H1 (cell line): Measurements from ENCODE around the gene PDE8B. TPM values are rescaled to one million over a fixed set of nuclear protein-coding genes. Genes with fewer than 3 reads are reported as not detected.

Source experiments
- CTCF ChIA-PET: fragments of 300-600 bp; sonication (Branson Sonifier 250); formaldehyde crosslinking; loops from one replicate; lab custom pipeline; 2021; ENCODE audit not compliant: partially characterized antibody; lab: Charles Lee
- POLR2A ChIA-PET: fragments of 300-600 bp; sonication (Branson Sonifier 250); formaldehyde crosslinking; loops from one replicate; lab custom pipeline; 2021; ENCODE audit warnings: inconsistent platforms; ENCODE audit not compliant: partially characterized antibody; lab: Charles Lee
- DNase-seq, 2 experiments: peaks; one replicate each; pipeline versions ENCODE4 v3.0.0 to v3.0.0-alpha.2; 2010 to 2022; ENCODE audit warnings: low spot score in 2 of 2, low read depth in 1 of 2, mixed read lengths in 1 of 2
- FAIRE-seq: peaks from 2 replicates; lab custom pipeline; 2011; peaks lifted over from hg19 to GRCh38; lab: Jason Lieb, UNC
- H2AFZ ChIP-seq: 2 replicates; pipeline ENCODE4 v1.8.1; 2012; ENCODE audit warnings: low read length, inconsistent platforms
- H2AK5ac ChIP-seq: 2 replicates; pipeline ENCODE4 v1.6.1; 2013; ENCODE audit warnings: low read depth, low read length
- H2BK120ac ChIP-seq: replicated peaks from 2 replicates; pipeline ENCODE3; 2013; ENCODE audit warnings: low read depth, low read length, inconsistent platforms
- H2BK12ac ChIP-seq: 2 replicates; pipeline ENCODE4 v1.6.1; 2013; ENCODE audit warnings: low read depth, low read length
- H2BK15ac ChIP-seq: 2 replicates; pipeline ENCODE4 v1.6.1; 2013; ENCODE audit warnings: low read length
- H2BK20ac ChIP-seq: 2 replicates; pipeline ENCODE4 v1.6.1; 2013; ENCODE audit warnings: low read length
- H2BK5ac ChIP-seq: 2 replicates; pipeline ENCODE4 v1.6.1; 2013; ENCODE audit warnings: low read depth, low read length
- H3K14ac ChIP-seq: 2 replicates; pipeline ENCODE4 v1.6.1; 2013; ENCODE audit warnings: inconsistent platforms; ENCODE audit not compliant: insufficient read length
- H3K18ac ChIP-seq: 2 replicates; pipeline ENCODE4 v1.6.1; 2013; ENCODE audit warnings: low read length; ENCODE audit errors: extremely low read depth
- H3K23ac ChIP-seq: 2 replicates; pipeline ENCODE4 v1.6.1; 2013; ENCODE audit warnings: inconsistent platforms; ENCODE audit not compliant: insufficient read length
- H3K23me2 ChIP-seq: 2 replicates; pipeline ENCODE4 v1.6.1; 2013; ENCODE audit warnings: low read depth, low read length
- H3K27ac ChIP-seq: 2 replicates; pipeline ENCODE4 v1.6.1; 2011; ENCODE audit warnings: low read depth, low read length, inconsistent platforms
- H3K27me3 ChIP-seq, 4 experiments: replicated peaks in 1 of 4; 1 replicate in 1 of 4; 2 replicates in 3 of 4; pipeline versions ENCODE4 v1.6.1 to v1.8.1; 2011 to 2013; ENCODE audit warnings: low read length in 3 of 4, mild to moderate bottlenecking in 3 of 4, inconsistent platforms in 2 of 4, mixed read lengths in 2 of 4, moderate library complexity in 1 of 4; ENCODE audit not compliant: control insufficient read depth in 3 of 4, insufficient read depth in 3 of 4; ENCODE audit errors: extremely low read depth in 1 of 4
- H3K36me3 ChIP-seq, 4 experiments: 2 replicates each; pipeline versions ENCODE4 v1.6.1 to v1.8.1; 2011 to 2013; ENCODE audit warnings: mild to moderate bottlenecking in 4 of 4, low read length in 3 of 4, moderate library complexity in 2 of 4, control low read depth in 1 of 4, inconsistent platforms in 1 of 4; ENCODE audit not compliant: insufficient read depth in 4 of 4, control insufficient read depth in 2 of 4
- H3K4ac ChIP-seq: replicated peaks from 2 replicates; pipeline ENCODE3; 2013; ENCODE audit warnings: low read length, low read depth, mixed read lengths, inconsistent platforms; ENCODE audit not compliant: insufficient read length
- H3K4me1 ChIP-seq, 4 experiments: replicated peaks in 1 of 4; 1 replicate in 1 of 4; 2 replicates in 3 of 4; pipeline versions ENCODE4 v1.6.1 to v1.8.1; 2011 to 2013; ENCODE audit warnings: low read length in 3 of 4, inconsistent platforms in 2 of 4, mixed read lengths in 1 of 4; ENCODE audit not compliant: insufficient read depth in 4 of 4, control insufficient read depth in 3 of 4
- H3K4me2 ChIP-seq, 2 experiments: 2 replicates each; pipeline versions ENCODE4 v1.6.1 to v1.8.1; 2011 to 2013; ENCODE audit warnings: low read depth in 2 of 2, low read length in 2 of 2, control low read depth in 1 of 2, inconsistent platforms in 1 of 2, mild to moderate bottlenecking in 1 of 2; ENCODE audit not compliant: insufficient read depth in 1 of 2
- H3K4me3 ChIP-seq, 4 experiments: fragments of 200-600, 300-600 bp in 1 of 4; sonication (generic), shearing (Covaris generic), sonication (Bioruptor Twin) in 1 of 4; 2 replicates each; pipeline versions ENCODE4 v1.5.1 to v1.8.1; 2011 to 2016; ENCODE audit warnings: low read length in 4 of 4, low read depth in 3 of 4, control low read depth in 2 of 4, inconsistent platforms in 2 of 4, mild to moderate bottlenecking in 2 of 4, mixed read lengths in 1 of 4, moderate library complexity in 1 of 4; ENCODE audit not compliant: insufficient read depth in 2 of 4; ENCODE audit errors: extremely low read depth in 1 of 4
- H3K56ac ChIP-seq: replicated peaks from 2 replicates; pipeline ENCODE3; 2013; ENCODE audit warnings: low read depth, mild to moderate bottlenecking, mixed read lengths, low read length, inconsistent platforms; ENCODE audit not compliant: insufficient read length
- H3K79me1 ChIP-seq: 2 replicates; pipeline ENCODE4 v1.6.1; 2013; ENCODE audit warnings: low read depth, low read length, control low read depth
- H3K79me2 ChIP-seq, 2 experiments: 2 replicates each; pipeline versions ENCODE4 v1.6.1 to v1.8.1; 2012 to 2013; ENCODE audit warnings: low read length in 2 of 2, mild to moderate bottlenecking in 2 of 2, inconsistent platforms in 1 of 2; ENCODE audit not compliant: insufficient read depth in 2 of 2, control insufficient read depth in 1 of 2
- H3K9ac ChIP-seq, 4 experiments: replicated peaks in 1 of 4; 1 replicate in 1 of 4; 2 replicates in 3 of 4; pipeline versions ENCODE4 v1.6.1 to v1.8.1; 2011 to 2013; ENCODE audit warnings: low read depth in 3 of 4, low read length in 3 of 4, control low read depth in 2 of 4, mild to moderate bottlenecking in 2 of 4, moderate library complexity in 2 of 4, inconsistent platforms in 1 of 4; ENCODE audit errors: extremely low read depth in 1 of 4
- H3K9me3 ChIP-seq, 2 experiments: 2 replicates each; pipeline versions ENCODE4 v1.6.1 to v1.8.1; 2012 to 2013; ENCODE audit warnings: mild to moderate bottlenecking in 2 of 2, moderate library complexity in 2 of 2, control low read depth in 1 of 2, inconsistent platforms in 1 of 2, low read depth in 1 of 2, low read length in 1 of 2, mixed read lengths in 1 of 2; ENCODE audit not compliant: insufficient read depth in 2 of 2
- H4K20me1 ChIP-seq, 2 experiments: replicated peaks in 1 of 2; 2 replicates each; pipeline versions ENCODE3 to v1.8.1; 2011 to 2013; ENCODE audit warnings: inconsistent platforms in 2 of 2, low read length in 2 of 2, mild to moderate bottlenecking in 1 of 2; ENCODE audit not compliant: insufficient read depth in 2 of 2, control insufficient read depth in 1 of 2
- H4K5ac ChIP-seq: 2 replicates; pipeline ENCODE4 v1.6.1; 2013; ENCODE audit warnings: low read length, low read depth, mixed read lengths, inconsistent platforms; ENCODE audit not compliant: insufficient read length
- H4K8ac ChIP-seq: 2 replicates; pipeline ENCODE4 v1.8.0; 2013; ENCODE audit warnings: mild to moderate bottlenecking, moderate library complexity, low read length, inconsistent platforms; ENCODE audit not compliant: insufficient read depth; ENCODE audit errors: extremely low read depth
- H4K91ac ChIP-seq: replicated peaks from 2 replicates; pipeline ENCODE3; 2013; ENCODE audit warnings: low read length, mixed read lengths, inconsistent platforms; ENCODE audit not compliant: insufficient read length
- BRCA1 ChIP-seq: IDR thresholded peaks from 2 replicates; pipeline ENCODE4 v1.6.1; 2012; ENCODE audit warnings: low read depth, low read length, improper control_type of control experiment
- CBX8 ChIP-seq: fragments of 300-800, 300-1000 bp; sonication (generic); IDR thresholded peaks from 2 replicates; pipeline ENCODE4 v1.7.1; 2016; ENCODE audit warnings: low read depth, low read length, borderline replicate concordance
- CHD2 ChIP-seq: IDR thresholded peaks from 2 replicates; pipeline ENCODE4 v1.6.1; 2012; ENCODE audit warnings: low read length, improper control_type of control experiment
- GTF2F1 ChIP-seq: IDR thresholded peaks from 2 replicates; pipeline ENCODE4 v1.6.1; 2012; ENCODE audit warnings: low read depth, low read length, improper control_type of control experiment, borderline replicate concordance
- HDAC6 ChIP-seq: IDR thresholded peaks from one replicate; pipeline ENCODE4 v1.7.1; 2012; ENCODE audit warnings: low read depth, mild to moderate bottlenecking, inconsistent platforms, low read length, moderate library complexity
- JUND ChIP-seq: IDR thresholded peaks from 2 replicates; pipeline ENCODE4 v1.6.1; 2011; ENCODE audit warnings: mild to moderate bottlenecking, improper control_type of control experiment, low read length
- MAFK ChIP-seq: IDR thresholded peaks from 2 replicates; pipeline ENCODE4 v1.6.1; 2012; ENCODE audit warnings: low read depth, mild to moderate bottlenecking, improper control_type of control experiment, low read length
- POLR2AphosphoS5 ChIP-seq: IDR thresholded peaks from 2 replicates; pipeline ENCODE4 v1.6.1; 2011; ENCODE audit warnings: low read depth, low read length
- RNF2 ChIP-seq: fragments of 200-900, 300-1000 bp; sonication (generic); IDR thresholded peaks from 2 replicates; pipeline ENCODE4 v1.7.1; 2016; ENCODE audit warnings: borderline replicate concordance, low read depth, mild to moderate bottlenecking, antibody characterized with exemption, low read length; ENCODE audit not compliant: poor library complexity, severe bottlenecking; ENCODE audit errors: missing control alignments
- SIX5 ChIP-seq: IDR thresholded peaks from 2 replicates; pipeline ENCODE4 v1.6.1; 2011; ENCODE audit warnings: mild to moderate bottlenecking, low read depth, low read length
- SP2 ChIP-seq: IDR thresholded peaks from 2 replicates; pipeline ENCODE4 v1.6.1; 2012; ENCODE audit warnings: mild to moderate bottlenecking, low read length, inconsistent platforms
- SUZ12 ChIP-seq: fragments of 200-600 bp; sonication (generic); IDR thresholded peaks from 2 replicates; pipeline ENCODE4 v1.6.1; 2012; ENCODE audit warnings: mild to moderate bottlenecking, inconsistent platforms, low read length, moderate library complexity, mixed read lengths
- TAF1 ChIP-seq: IDR thresholded peaks from 2 replicates; pipeline ENCODE4 v1.6.1; 2011; ENCODE audit warnings: mild to moderate bottlenecking, low read depth, low read length
- WGBS, 2 experiments: shearing (Covaris generic) in 1 of 2; methylation state at CpG; one replicate each; pipeline versions ENCODE4 v1.1.6 to v1.1.7; 2013 to 2015; ENCODE audit warnings: low lambda C conversion rate in 2 of 2, mixed read lengths in 2 of 2, inconsistent platforms in 1 of 2, low coverage in 1 of 2, missing lambda C conversion rate in 1 of 2; ENCODE audit not compliant: insufficient replicate concordance in 2 of 2, insufficient coverage in 1 of 2, insufficient read length in 1 of 2; ENCODE audit errors: extremely low coverage in 1 of 2, missing lambda C conversion rate in 1 of 2; 5-methylcytosine and 5-hydroxymethylcytosine counted together
- polyA plus RNA-seq, 7 experiments: library from polyadenylated mRNA; depleted of rRNA in 3 of 7; stranded (reverse) in 5 of 7; unstranded in 2 of 7; fragments of >200 nt in 5 of 7; fragments of 200-250 nt in 2 of 7; gene quantifications; 1 replicate in 5 of 7; 2 replicates in 1 of 7; 4 replicates in 1 of 7; pipeline versions ENCODE4 v1.2.1 to v1.2.3, GENCODE V29; 2011 to 2013; ENCODE audit warnings: missing spikeins in 2 of 7, mixed read lengths in 2 of 7
- total RNA-seq: library from RNA; stranded (reverse); fragmentation: NEBNext Ultra II Directional; extraction: Animal tissue kit (Norgen Biotek cat#: 25700); gene quantifications from 2 replicates; pipeline ENCODE4 v1.2.1, GENCODE V29; 2021
- TF ChIP-seq, protein P1 (sequence below): IDR thresholded peaks from 2 replicates; pipeline ENCODE4 v1.6.1; 2011; ENCODE audit warnings: low read depth, mild to moderate bottlenecking, low read length; ENCODE audit not compliant: insufficient read depth

The PDE8B gene
- total and polyA plus RNA-seq, 2 of the 8 experiments (the other 6 are each of a cell fraction or from before 2014, with no cell fraction given), result 0.32 to 1.1 TPM

DNA sequence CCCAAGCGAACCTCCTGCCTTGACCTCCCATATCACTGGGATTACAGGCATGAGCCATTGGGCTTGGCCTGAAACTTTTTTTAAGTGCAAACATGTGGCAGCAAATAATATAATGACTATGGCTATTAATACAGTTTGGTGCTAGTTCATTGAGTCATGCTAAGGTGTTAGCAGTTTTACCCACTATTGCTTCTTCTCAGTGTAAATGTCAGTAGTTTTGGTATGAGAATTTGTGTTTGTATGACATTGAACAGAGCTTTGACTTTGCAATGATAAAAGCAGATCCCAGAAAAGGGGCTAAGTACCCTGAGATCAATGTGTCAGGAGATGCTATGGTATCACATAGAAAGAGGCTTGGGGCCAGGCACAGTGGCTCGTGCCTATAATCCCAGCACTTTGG is 214.4 kb downstream of the PDE8B start:
- Histone ChIP-seq H2AFZ (no peak overlapping the region), H4K91ac (no peak overlapping the region), H3K79me1 (no peaks in the 10 kb centered on the region), H2BK15ac (no peak overlapping the region), H3K4me1 (no peaks in the 10 kb centered on the region), H3K9me3 (no peaks in the 10 kb centered on the region), H3K27me3 (no peaks in the 10 kb centered on the region), H3K36me3 (peaks cover 0 to 2% (median 0%) of the 10 kb centered on the region in 4 experiments; a peak in 1 of 8 replicates), H3K18ac (no peak overlapping the region), H3K4me3 (no peak overlapping the region), H3K4me2 (no peak overlapping the region), H2BK120ac (no peak overlapping the region), H3K56ac (no peak overlapping the region), H3K4ac (no peak overlapping the region), H2BK5ac (no peak overlapping the region), H2AK5ac (no peak overlapping the region), H3K79me2 (no peaks in the 10 kb centered on the region), H2BK12ac (no peak overlapping the region), H4K8ac (no peak overlapping the region), H3K23ac (no peak overlapping the region), H2BK20ac (no peak overlapping the region), H3K14ac (no peak overlapping the region), H4K20me1 (no peaks in the 10 kb centered on the region), H4K5ac (no peak overlapping the region), H3K27ac (no peak overlapping the region), H3K9ac (no peak overlapping the region), H3K23me2 (no peaks in the 10 kb centered on the region)
- FAIRE-seq, result no peak
- ChIA-PET POLR2A (no interaction called here), CTCF (interaction anchor here (2.8 kb wide), 1 partner anchor 12 kb away, joined by 14 read pairs; no protein-coding TSS in a partner anchor)
- TF ChIP-seq BRCA1 (no peak), CBX8 (no peak), CHD2 (no peak), RNF2 (no peak), TAF1 (no peak), GTF2F1 (no peak), POLR2AphosphoS5 (no peak), HDAC6 (no peak), SUZ12 (no peak), SIX5 (no peak), SP2 (no peak), JUND (no peak), MAFK (no peak)
- TF ChIP-seq, protein P1, sequence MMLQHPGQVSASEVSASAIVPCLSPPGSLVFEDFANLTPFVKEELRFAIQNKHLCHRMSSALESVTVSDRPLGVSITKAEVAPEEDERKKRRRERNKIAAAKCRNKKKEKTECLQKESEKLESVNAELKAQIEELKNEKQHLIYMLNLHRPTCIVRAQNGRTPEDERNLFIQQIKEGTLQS, result no peak
- no peak for DNase-seq
- WGBS, 2 experiments, result 74% methylated on average over 2 of the region's 2 CpGs; no CpG with 5 or more reads in 1 of the 2 experiments
